Ishikawa (cell line): ENCODE results near the gene TSPAN9.

Source experiments
- EGR1 ChIP-seq: IDR thresholded peaks from 2 replicates; pipeline ENCODE4 v1.6.1; 2012
- EP300 ChIP-seq: IDR thresholded peaks from 2 replicates; pipeline ENCODE4 v1.6.1; 2012; ENCODE audit warnings: borderline replicate concordance
- FOXM1 ChIP-seq: IDR thresholded peaks from 2 replicates; pipeline ENCODE4 v1.6.1; 2012; ENCODE audit warnings: low read depth, borderline replicate concordance
- NFIC ChIP-seq: IDR thresholded peaks from 2 replicates; pipeline ENCODE4 v1.6.1; 2012
- REST ChIP-seq: IDR thresholded peaks from 2 replicates; pipeline ENCODE4 v1.6.1; 2012; ENCODE audit warnings: low read depth, mild to moderate bottlenecking
- TCF12 ChIP-seq: IDR thresholded peaks from 2 replicates; pipeline ENCODE4 v1.6.1; 2012; ENCODE audit warnings: low read depth
- USF1 ChIP-seq: IDR thresholded peaks from 2 replicates; pipeline ENCODE4 v1.6.1; 2012

- TF ChIP-seq TCF12 (no peak), EP300 (no peak), USF1 (no peak), REST (no peak), FOXM1 (no peak), NFIC (no peak), EGR1 (no peak)
Observed at GRCh38 chr12:3317481-3317815, 240.3 kb downstream of the TSPAN9 start.
